ENCODE data around the gene DCDC1. TPM values are rescaled to one million over a fixed set of nuclear protein-coding genes. Genes with fewer than 3 reads are reported as not detected.
"Not testable (repeated sequence)": the region's sequence is repeated elsewhere in the genome, so short reads cannot be mapped to it uniquely, and the experiment has no call there.

DCDC1 gene
- total RNA-seq, 3 donors from 2014 or later = 0.19 TPM; not detected in 2

DNA sequence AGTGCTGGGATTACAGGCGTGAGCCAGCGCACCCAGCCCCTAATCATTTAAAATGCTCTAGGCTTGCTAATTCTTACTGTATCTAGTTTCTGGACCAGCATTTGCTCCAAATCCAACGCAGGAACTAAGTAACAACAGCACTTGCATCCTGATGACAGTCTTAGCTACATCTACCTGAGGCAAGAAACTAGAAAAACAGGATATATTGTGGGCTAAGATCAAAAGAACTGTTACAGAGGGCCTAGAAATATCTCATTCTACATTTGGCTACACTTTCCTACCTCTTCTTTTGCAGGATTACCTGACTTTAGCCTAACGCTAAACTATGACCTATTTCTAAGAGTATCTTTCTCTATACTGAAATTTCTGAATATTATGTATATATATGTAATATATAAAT is 7.8 kb downstream of the DCDC1 start:
- Mint-ChIP-seq H3K9me3 (no peaks in the 10 kb centered on the region), H3K27me3 (ENCODE audit: low read depth) (peaks cover 4% of the 10 kb centered on the region), H3K4me1 (ENCODE audit: low read depth) (peaks cover 27% of the 10 kb centered on the region), H3K36me3 (ENCODE audit: insufficient read depth) (no peaks in the 10 kb centered on the region), H3K4me3 (no peak overlapping the region)
- ATAC-seq (no peak), DNase-seq (no peak)

DNA sequence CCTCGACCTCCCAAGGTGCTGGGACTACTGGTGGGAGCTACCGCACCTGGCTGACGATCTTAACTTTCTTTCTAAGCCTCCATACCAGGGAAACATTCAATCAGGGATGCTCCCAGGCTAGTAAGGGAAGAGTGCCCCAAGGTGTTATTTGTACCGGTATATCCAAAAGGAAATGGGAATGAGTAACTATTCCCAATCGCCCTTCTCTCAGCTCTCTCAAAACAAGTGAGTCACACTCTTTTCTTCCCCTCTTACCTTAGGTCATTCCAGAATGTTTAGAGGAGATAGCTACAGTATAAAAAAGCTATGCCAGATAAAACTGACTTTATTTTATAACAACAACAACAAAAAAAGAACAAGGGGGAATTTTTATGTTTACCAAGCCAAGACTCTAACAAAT is 13.7 kb downstream of the DCDC1 start:
- no peak overlapping the region for H3K4me3 Mint-ChIP-seq
- H3K27me3 Mint-ChIP-seq (ENCODE audit: low read depth) = peaks cover 7% of the 10 kb centered on the region
- H3K36me3 Mint-ChIP-seq (ENCODE audit: insufficient read depth) = no peaks in the 10 kb centered on the region
- no peak for DNase-seq
- no peaks in the 10 kb centered on the region for H3K9me3 Mint-ChIP-seq
- no peak for ATAC-seq
- H3K4me1 Mint-ChIP-seq (ENCODE audit: low read depth) = no peaks in the 10 kb centered on the region

DNA sequence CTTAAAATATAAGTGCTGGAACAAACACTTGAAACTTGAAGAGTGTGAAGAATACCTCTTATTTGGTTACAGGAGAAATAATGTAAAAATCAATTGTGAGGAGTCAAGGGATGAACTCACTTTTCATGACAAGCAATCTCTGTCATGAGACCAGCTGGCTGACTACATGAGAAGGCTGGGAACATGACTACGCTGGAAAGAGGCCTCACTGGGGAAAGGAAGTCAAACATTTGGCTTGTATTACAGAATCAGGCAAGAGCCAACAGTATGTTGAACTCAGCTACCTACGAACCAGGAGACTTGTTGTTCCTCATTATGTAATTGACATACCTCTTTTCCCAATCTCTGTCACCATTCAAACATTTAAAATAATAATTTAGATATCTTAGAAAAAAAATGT is 14.4 kb downstream of the DCDC1 start:
- ATAC-seq = no peak
- DNase-seq = no peak
- no peak overlapping the region for H3K4me3 Mint-ChIP-seq
- H3K9me3 Mint-ChIP-seq = no peaks in the 10 kb centered on the region
- no peaks in the 10 kb centered on the region for H3K4me1 Mint-ChIP-seq (ENCODE audit: low read depth)
- no peaks in the 10 kb centered on the region for H3K36me3 Mint-ChIP-seq (ENCODE audit: insufficient read depth)
- H3K27me3 Mint-ChIP-seq (ENCODE audit: low read depth) = peaks cover 7% of the 10 kb centered on the region

DNA sequence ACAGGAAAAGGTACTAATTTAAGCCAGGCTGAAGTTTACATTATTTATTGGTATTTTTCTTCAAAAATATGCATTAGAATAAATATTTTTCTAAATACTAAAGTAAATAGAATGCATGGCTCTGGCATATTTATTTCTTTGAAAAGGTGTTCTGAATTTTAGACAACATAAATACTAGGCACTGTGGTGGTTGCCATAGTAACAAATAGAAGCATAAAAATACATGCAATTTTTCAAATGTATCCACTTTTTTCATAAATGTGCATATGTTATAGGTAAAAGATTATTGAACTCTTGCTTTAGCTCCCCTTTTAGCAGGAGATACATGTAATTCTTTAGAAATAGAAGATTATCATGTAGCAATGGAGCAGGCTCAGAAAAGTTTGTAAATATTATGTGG is 18.4 kb downstream of the DCDC1 start:
- no peak overlapping the region for H3K4me3 Mint-ChIP-seq
- DNase-seq = no peak
- no peaks in the 10 kb centered on the region for H3K36me3 Mint-ChIP-seq (ENCODE audit: insufficient read depth)
- no peaks in the 10 kb centered on the region for H3K9me3 Mint-ChIP-seq
- ATAC-seq = no peak
- no peaks in the 10 kb centered on the region for H3K4me1 Mint-ChIP-seq (ENCODE audit: low read depth)
- H3K27me3 Mint-ChIP-seq (ENCODE audit: low read depth) = peaks cover 6% of the 10 kb centered on the region

DNA sequence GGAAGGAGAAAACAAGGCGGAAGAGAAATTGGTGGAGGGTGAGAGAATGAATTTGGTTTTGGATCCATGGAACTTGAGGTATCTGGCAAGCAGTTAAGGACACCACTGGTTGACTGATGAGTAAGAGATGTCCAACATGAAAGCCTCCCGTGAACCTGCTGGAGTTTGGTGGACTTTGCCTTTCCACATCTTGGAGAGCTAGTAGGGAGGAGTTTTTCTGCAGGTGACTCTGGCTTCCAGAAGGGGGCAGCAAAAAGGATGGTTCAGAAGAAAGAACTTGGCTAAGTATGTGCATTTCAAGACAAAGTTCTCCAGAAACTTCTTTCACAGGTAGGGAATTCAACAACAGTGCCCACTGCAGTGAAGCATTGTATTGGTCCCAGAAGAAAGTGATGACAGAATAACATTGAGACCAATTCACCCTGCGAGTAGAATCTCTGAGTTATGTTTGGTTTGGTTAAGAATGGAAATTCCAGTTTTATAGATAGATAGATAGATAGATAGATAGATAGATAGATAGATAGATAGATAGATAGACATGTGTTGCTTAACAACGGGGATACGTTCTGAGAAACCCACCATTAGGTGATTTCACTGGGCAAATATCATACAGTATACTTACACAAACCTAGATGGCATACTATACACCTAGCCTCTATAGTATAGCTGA is 28.5 kb downstream of the DCDC1 start:
- Mint-ChIP-seq H3K4me1 (ENCODE audit: low read depth) (no peaks in the 10 kb centered on the region), H3K9me3 (no peaks in the 10 kb centered on the region), H3K4me3 (no peak overlapping the region), H3K36me3 (ENCODE audit: insufficient read depth) (no peaks in the 10 kb centered on the region), H3K27me3 (ENCODE audit: low read depth) (peaks cover 11% of the 10 kb centered on the region)
- ATAC-seq (no peak), DNase-seq (no peak)

DNA sequence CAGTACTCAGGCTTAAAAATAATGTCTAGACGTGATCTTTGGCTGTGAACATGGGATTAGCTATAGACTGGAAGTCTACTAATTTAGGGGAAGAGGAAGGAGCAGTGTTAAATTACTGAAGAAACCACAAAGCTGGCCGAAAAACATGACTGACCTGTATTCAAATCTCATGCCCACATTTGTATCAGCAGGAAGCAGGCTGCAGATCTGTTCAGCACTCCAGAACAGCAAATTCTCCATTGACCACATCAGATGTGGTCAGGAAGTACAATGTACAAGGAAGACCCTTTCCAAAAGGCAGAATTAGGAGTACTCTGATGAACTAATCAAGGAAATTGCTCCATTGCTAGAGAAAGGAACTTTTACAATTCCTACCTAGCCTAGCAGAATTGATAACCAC is 31.7 kb downstream of the DCDC1 start:
- no peak overlapping the region for H3K4me3 Mint-ChIP-seq
- H3K27me3 Mint-ChIP-seq (ENCODE audit: low read depth) = peaks cover 15% of the 10 kb centered on the region
- no peaks in the 10 kb centered on the region for H3K4me1 Mint-ChIP-seq (ENCODE audit: low read depth)
- no peaks in the 10 kb centered on the region for H3K9me3 Mint-ChIP-seq
- no peaks in the 10 kb centered on the region for H3K36me3 Mint-ChIP-seq (ENCODE audit: insufficient read depth)
- ATAC-seq (no peak), DNase-seq (no peak)

DNA sequence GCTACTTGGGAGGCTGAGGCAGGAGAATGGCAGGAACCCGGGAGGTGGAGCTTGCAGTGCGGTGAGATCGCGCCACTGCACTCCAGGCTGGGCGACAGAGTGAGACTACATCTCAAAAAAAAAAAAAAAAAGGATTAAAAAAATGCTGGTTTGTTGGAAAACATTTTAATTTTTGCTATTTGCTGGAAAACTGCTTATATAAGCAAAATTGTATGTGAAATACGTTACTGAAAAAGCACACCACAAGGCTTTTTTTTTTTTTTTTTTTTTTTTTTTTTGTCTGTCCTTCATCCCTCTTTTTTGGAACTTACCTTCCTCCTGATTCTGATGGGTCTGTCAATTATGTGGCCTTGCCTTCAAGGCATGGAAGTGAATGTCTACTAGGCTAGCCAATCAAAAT is 40.8 kb downstream of the DCDC1 start:
- Mint-ChIP-seq H3K4me1 (ENCODE audit: low read depth) (peaks cover 7% of the 10 kb centered on the region), H3K27me3 (ENCODE audit: low read depth) (peaks cover 5% of the 10 kb centered on the region), H3K4me3 (no peak overlapping the region), H3K36me3 (ENCODE audit: insufficient read depth) (no peaks in the 10 kb centered on the region), H3K9me3 (no peaks in the 10 kb centered on the region)
- no peak for DNase-seq
- ATAC-seq = no peak

DNA sequence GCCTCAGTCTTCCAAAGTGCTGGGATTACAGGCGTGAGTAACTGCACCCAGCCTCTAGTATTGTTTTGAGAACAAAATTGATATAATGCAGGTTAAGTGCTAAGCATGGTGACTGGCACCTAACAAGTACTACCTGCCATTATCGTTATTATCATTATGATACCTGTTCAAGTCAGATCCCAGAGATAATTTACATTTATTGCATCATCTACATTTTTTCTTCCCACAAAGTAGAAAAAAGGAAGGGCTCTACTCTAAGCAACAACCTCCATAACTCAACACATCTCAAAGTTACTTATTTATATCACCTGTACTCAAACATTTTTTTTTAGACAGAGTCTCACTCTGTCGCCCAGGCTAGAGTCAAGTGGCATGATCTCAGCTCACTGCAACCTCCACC is 42.1 kb downstream of the DCDC1 start:
- DNase-seq (no peak), ATAC-seq (no peak)
- Mint-ChIP-seq H3K4me3 (no peak overlapping the region), H3K36me3 (ENCODE audit: insufficient read depth) (no peaks in the 10 kb centered on the region), H3K4me1 (ENCODE audit: low read depth) (peaks cover 7% of the 10 kb centered on the region), H3K27me3 (ENCODE audit: low read depth) (peaks cover 4% of the 10 kb centered on the region), H3K9me3 (no peaks in the 10 kb centered on the region)

DNA sequence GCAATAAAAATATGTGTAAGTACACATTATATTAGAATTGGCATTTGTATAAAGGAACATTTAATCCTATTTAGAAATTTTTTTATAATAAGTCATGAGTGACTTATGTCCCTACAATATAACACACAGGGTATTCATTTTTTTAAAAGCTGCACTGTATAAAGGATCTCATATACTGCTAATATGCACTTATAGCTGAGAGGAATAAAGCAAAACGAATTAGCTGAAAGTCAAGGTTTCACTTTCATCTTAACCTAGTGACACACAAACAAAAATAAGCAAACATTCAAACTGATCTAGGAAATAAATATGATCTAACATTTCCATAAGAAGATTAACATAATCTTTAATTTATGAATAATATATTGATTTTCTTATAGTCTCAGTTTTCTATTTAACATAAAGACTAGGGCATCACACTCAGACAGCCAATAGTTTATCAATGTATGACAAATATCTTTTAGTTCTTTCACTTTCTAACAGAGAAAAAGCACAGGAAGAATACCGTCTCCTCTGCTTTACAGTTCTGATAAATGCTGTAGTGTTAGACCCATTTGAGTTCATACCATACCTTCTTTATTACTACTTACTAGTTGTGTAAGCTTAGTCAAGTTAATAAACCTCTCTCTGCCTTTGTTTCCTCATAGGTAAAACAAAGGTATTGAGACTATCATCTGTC is 42.9 kb downstream of the DCDC1 start:
- DNase-seq = no peak
- Mint-ChIP-seq H3K4me3 (peak overlapping the region; percentile 29), H3K4me1 (ENCODE audit: low read depth) (peaks cover 7% of the 10 kb centered on the region), H3K27me3 (ENCODE audit: low read depth) (peaks cover 4% of the 10 kb centered on the region), H3K36me3 (ENCODE audit: insufficient read depth) (no peaks in the 10 kb centered on the region), H3K9me3 (no peaks in the 10 kb centered on the region)
- peak in 1 of 2 donors; percentile 30 for ATAC-seq

DNA sequence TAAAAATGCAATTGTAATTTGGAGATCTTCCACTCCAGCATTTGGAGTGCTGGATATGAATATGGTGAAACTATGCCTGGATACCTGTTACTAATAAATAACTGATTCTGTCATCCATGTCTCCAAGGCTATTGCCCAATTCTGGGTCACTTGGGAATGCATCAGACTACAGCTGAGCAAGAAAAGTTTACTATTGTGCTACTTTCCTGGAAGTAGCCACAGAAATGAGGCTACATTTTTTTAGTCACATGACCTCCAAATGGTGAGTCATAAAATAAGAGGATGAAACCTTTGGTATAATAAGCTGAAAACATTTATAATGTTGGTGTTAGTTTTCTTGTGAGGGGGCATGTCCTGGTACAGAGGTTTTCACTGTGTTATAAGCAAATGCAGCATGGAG is 44.4 kb downstream of the DCDC1 start:
- Mint-ChIP-seq H3K4me1 (ENCODE audit: low read depth) (peaks cover 7% of the 10 kb centered on the region), H3K9me3 (no peaks in the 10 kb centered on the region), H3K27me3 (ENCODE audit: low read depth) (no peaks in the 10 kb centered on the region), H3K4me3 (no peak overlapping the region), H3K36me3 (ENCODE audit: insufficient read depth) (no peaks in the 10 kb centered on the region)
- no peak for DNase-seq
- ATAC-seq = no peak

DNA sequence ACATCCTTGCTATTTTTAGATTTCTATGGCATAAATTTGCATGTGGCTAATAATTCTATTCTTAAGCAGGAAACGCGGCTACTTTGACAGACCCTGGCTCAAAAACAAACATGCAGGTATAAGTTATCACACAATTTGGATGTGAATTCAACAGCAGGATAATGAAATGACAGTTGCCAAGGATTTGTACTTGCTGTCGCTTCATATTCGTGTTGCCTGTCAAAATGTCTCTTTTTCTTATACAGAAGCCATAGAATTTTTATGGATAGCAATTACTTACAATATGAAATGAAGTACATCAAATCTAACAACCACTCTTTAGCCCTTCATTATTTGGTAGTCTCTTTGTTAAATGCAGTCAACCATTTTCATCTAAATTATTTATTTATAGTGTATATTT is 46.4 kb downstream of the DCDC1 start:
- ATAC-seq (no peak), DNase-seq (no peak)
- H3K36me3 Mint-ChIP-seq (ENCODE audit: insufficient read depth) = no peaks in the 10 kb centered on the region
- H3K9me3 Mint-ChIP-seq = no peaks in the 10 kb centered on the region
- H3K4me3 Mint-ChIP-seq = no peak overlapping the region
- no peaks in the 10 kb centered on the region for H3K27me3 Mint-ChIP-seq (ENCODE audit: low read depth)
- H3K4me1 Mint-ChIP-seq (ENCODE audit: low read depth) = peaks cover 7% of the 10 kb centered on the region

DNA sequence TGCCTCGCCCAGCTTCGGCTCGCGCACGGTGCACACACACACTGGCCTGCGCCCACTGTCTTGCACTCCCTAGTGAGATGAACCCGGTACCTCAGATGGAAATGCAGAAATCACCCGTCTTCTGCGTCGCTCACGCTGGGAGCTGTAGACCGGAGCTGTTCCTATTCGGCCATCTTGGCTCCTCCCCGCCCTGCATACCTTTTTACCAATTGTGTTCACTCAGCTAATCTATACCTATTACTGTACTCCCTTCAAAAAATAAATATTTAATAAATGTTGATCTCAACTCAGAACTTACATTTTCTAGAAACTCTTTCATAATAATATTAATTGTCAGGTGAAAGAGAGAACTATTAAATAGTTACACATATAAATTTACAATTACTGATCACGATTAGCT is 48.0 kb downstream of the DCDC1 start:
- H3K36me3 Mint-ChIP-seq (ENCODE audit: insufficient read depth); H3K9me3 Mint-ChIP-seq; H3K4me1 Mint-ChIP-seq (ENCODE audit: low read depth); ATAC-seq; DNase-seq; H3K4me3 Mint-ChIP-seq; H3K27me3 Mint-ChIP-seq (ENCODE audit: low read depth): not testable (repeated sequence)

DNA sequence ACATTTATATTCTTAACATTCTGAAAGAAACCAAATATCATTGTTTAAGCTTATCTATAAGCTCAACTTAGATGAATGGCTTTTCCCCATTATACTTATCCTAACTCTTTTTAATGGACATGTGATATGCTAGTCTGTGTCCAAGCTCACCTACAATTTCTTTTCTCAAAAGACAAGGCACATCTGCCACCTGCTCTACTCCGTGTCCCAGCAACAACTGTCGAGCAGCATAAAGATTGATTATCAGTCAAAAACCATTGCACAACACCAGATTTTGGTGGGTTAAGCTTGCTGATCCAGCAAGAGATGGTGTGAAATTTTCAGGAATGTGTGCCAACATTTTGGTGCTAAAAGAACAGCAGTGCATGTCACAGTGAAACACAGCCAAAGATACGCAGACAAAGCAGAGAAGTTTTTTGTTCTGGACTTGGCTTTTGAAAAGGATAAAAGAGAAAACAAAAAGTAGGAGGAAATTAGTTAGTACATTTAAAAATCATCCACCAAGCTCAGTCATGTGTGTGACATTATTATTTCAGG is 65.8 kb downstream of the DCDC1 start:
- Mint-ChIP-seq H3K4me3 (no peak overlapping the region), H3K9me3 (no peaks in the 10 kb centered on the region)
- ATAC-seq = no peak

DNA sequence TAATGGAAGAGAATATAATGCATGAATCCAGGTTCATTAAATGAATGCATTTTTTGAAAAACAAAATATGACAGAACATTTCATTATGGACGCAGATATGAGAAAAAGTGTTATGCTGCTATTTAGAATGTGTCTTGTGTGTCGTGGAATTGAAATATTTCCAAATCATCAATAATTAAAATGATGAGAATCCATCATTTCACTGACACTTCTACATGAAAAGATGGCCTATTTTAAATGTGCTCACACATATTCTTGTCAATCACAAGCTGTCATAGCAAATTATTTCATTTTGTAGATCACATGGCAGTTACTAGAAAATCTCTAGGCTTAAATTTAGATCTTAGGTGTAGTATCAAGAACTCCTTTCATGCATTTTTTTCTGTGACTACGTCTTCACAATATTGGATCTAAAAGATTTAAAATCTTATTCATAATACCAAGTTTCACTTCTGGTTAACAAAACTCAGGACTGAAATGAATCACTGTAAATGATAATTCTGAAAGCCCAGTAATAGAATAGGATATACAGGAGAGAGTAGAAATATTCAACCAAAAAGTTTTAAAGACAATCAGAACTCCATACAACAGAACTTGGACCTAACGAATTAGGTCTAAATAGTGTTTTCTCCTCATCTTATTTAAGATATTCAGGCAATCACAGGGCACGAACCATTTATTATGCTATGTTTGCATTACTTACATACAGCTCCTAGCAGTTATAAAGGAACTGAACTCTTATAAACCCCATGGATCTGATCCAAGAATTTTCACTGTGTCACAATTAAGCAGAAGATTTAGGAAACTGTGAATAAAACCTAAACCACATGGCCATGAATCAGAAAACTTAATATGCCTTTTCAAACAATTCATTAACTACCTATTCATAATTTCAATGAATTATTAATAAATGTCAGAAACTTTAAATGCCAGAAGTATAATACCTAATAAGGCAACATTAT is 67.7 kb downstream of the DCDC1 start:
- H3K4me1 Mint-ChIP-seq (ENCODE audit: low read depth) = no peaks in the 10 kb centered on the region
- no peaks in the 10 kb centered on the region for H3K36me3 Mint-ChIP-seq (ENCODE audit: insufficient read depth)
- DNase-seq (no peak), ATAC-seq (no peak)
- H3K4me3 Mint-ChIP-seq = no peak overlapping the region
- H3K9me3 Mint-ChIP-seq = no peaks in the 10 kb centered on the region
- no peaks in the 10 kb centered on the region for H3K27me3 Mint-ChIP-seq (ENCODE audit: low read depth)

More for the DNA sequence above, 65.8 kb downstream of the DCDC1 start:
- DNase-seq = no peak
- no peaks in the 10 kb centered on the region for H3K36me3 Mint-ChIP-seq (ENCODE audit: insufficient read depth)
- H3K4me1 Mint-ChIP-seq (ENCODE audit: low read depth) = no peaks in the 10 kb centered on the region
- no peaks in the 10 kb centered on the region for H3K27me3 Mint-ChIP-seq (ENCODE audit: low read depth)

Data from activated T-cell treated with anti-CD3 and anti-CD28 coated beads, Interleukin-2, amount 50 U/mL, for 4 hours (primary cell).